MM.1S (cell line): ENCODE data around the gene ELMO3.

Source experiments
- CTCF ChIP-seq: fragments of 300-600 bp; sonication (generic); IDR thresholded peaks from 2 replicates; pipeline ENCODE4 v1.5.1; 2016; ENCODE audit warnings: antibody characterized with exemption, low read length, mixed read lengths
- EZH2 ChIP-seq: fragments of 300-600 bp; sonication (generic); optimal IDR thresholded peaks from 2 replicates; pipeline ENCODE3; 2017; ENCODE audit warnings: low read depth, mild to moderate bottlenecking, antibody characterized with exemption, low read length, mixed read lengths

DNA sequence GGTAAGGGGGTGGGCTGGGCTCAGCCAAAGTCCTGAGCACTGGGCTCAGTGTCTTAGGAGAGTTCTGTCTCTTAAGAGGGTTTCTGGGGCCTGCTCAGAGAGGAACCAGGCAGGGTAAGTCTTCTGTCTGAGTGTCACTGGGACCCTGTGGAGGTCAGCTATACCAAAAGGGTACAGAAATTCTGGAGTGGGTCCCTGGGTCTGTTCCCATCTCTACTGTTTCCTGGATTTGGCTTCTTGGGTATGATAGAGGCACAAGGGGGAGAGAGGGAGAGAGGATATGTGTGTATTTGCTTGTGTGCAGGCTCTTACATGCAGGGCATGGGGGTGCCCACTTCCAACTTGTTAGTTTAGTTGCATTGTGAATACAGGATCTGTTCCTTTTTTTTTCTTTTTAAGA lies 5.4 kb upstream of the ELMO3 start:
- no peak for TF ChIP-seq CTCF
- TF ChIP-seq EZH2, result no peak
